Fibroblast of lung (primary cell): Measurements from ENCODE around the gene FBXL17. TPM values are rescaled to one million over a fixed set of nuclear protein-coding genes. Genes with fewer than 3 reads are reported as not detected.

Experiments used
- DNase-seq, 2 donors: peaks; one replicate each; pipeline versions ENCODE4 v3.0.0 to v3.0.0-alpha.2; 2010; ENCODE audit warnings: low read depth in 2 of 2
- H2AFZ ChIP-seq: 2 replicates; pipeline ENCODE4 v1.5.1; 2012; ENCODE audit warnings: low read length, control low read depth, inconsistent platforms
- H3K27ac ChIP-seq: 2 replicates; pipeline ENCODE4 v1.5.1; 2011; ENCODE audit warnings: low read length, control low read depth; ENCODE audit not compliant: insufficient read depth
- H3K27me3 ChIP-seq: 2 replicates; pipeline ENCODE4 v1.5.1; 2011; ENCODE audit warnings: mild to moderate bottlenecking, low read length; ENCODE audit not compliant: control insufficient read depth, insufficient read depth
- H3K36me3 ChIP-seq: 2 replicates; pipeline ENCODE4 v1.5.1; 2011; ENCODE audit warnings: low read length; ENCODE audit not compliant: control insufficient read depth, insufficient read depth
- H3K4me1 ChIP-seq: 2 replicates; pipeline ENCODE4 v1.5.1; 2011; ENCODE audit warnings: low read length; ENCODE audit not compliant: control insufficient read depth, insufficient read depth; ENCODE audit errors: extremely low read depth
- H3K4me2 ChIP-seq: 2 replicates; pipeline ENCODE4 v1.5.1; 2011; ENCODE audit warnings: low read length, control low read depth; ENCODE audit not compliant: insufficient read depth; ENCODE audit errors: extremely low read depth
- H3K4me3 ChIP-seq, 4 experiments: fragments of 200-600 bp in 1 of 4; sonication (generic) in 1 of 4; replicated peaks in 1 of 4; 2 replicates each; pipeline ENCODE4 v1.5.1; 2011 to 2016; ENCODE audit warnings: low read length in 4 of 4, low read depth in 3 of 4, mild to moderate bottlenecking in 3 of 4, control low read depth in 2 of 4, inconsistent platforms in 1 of 4, mixed read lengths in 1 of 4; ENCODE audit not compliant: insufficient read depth in 1 of 4; ENCODE audit errors: control extremely low read depth in 1 of 4
- H3K79me2 ChIP-seq: 2 replicates; pipeline ENCODE4 v1.5.1; 2012; ENCODE audit warnings: mild to moderate bottlenecking, low read length, inconsistent platforms; ENCODE audit not compliant: control insufficient read depth, insufficient read depth
- H3K9ac ChIP-seq: 2 replicates; pipeline ENCODE4 v1.5.1; 2011; ENCODE audit warnings: mild to moderate bottlenecking, low read length, control low read depth; ENCODE audit not compliant: insufficient read depth
- H3K9me3 ChIP-seq: 2 replicates; pipeline ENCODE4 v1.5.1; 2012; ENCODE audit warnings: low read depth, low read length; ENCODE audit not compliant: control insufficient read depth, insufficient read depth
- H4K20me1 ChIP-seq: 2 replicates; pipeline ENCODE4 v1.5.1; 2011; ENCODE audit warnings: low read length; ENCODE audit not compliant: control insufficient read depth, insufficient read depth; ENCODE audit errors: extremely low read depth
- EZH2 ChIP-seq: IDR thresholded peaks from 2 replicates; pipeline ENCODE4 v1.5.1; 2012; ENCODE audit warnings: low read length, control low read depth, mild to moderate bottlenecking; ENCODE audit errors: missing control alignments
- polyA plus RNA-seq, 2 donors: library from polyadenylated mRNA; depleted of rRNA in 1 of 2; stranded (reverse) in 1 of 2; unstranded in 1 of 2; fragments of >200 nt; gene quantifications; 2 replicates each; pipeline ENCODE4 v1.2.1, GENCODE V29; 2011 to 2012; ENCODE audit warnings: missing spikeins in 1 of 2
- total RNA-seq: library from RNA; depleted of rRNA; stranded (reverse); fragments of >200 nt; gene quantifications from 2 replicates; pipeline ENCODE4 v1.2.1, GENCODE V29; 2014
- TF ChIP-seq, protein P1 (sequence below), 2 donors: IDR thresholded peaks in 1 of 2; conservative IDR thresholded peaks in 1 of 2; 1 replicate in 1 of 2; 2 replicates in 1 of 2; pipeline ENCODE4 v1.5.1; 2011 to 2012; ENCODE audit warnings: low read length in 2 of 2, control low read depth in 1 of 2, inconsistent platforms in 1 of 2, low read depth in 1 of 2, mild to moderate bottlenecking in 1 of 2

Gene FBXL17
- total and polyA plus RNA-seq, 2 donors (not counting 1 experiment from before 2014, with no cell fraction given) = 7.1 to 8.3 TPM

GRCh38 chr5:108028412-108028811 lies 353.5 kb downstream of the FBXL17 start:
- H3K9ac ChIP-seq = no peak overlapping the region
- no peaks in the 10 kb centered on the region for H3K9me3 ChIP-seq
- H3K36me3 ChIP-seq = no peaks in the 10 kb centered on the region
- peak; percentile 3 to 44 for DNase-seq
- no peak overlapping the region for H3K4me2 ChIP-seq
- TF ChIP-seq, protein P1, sequence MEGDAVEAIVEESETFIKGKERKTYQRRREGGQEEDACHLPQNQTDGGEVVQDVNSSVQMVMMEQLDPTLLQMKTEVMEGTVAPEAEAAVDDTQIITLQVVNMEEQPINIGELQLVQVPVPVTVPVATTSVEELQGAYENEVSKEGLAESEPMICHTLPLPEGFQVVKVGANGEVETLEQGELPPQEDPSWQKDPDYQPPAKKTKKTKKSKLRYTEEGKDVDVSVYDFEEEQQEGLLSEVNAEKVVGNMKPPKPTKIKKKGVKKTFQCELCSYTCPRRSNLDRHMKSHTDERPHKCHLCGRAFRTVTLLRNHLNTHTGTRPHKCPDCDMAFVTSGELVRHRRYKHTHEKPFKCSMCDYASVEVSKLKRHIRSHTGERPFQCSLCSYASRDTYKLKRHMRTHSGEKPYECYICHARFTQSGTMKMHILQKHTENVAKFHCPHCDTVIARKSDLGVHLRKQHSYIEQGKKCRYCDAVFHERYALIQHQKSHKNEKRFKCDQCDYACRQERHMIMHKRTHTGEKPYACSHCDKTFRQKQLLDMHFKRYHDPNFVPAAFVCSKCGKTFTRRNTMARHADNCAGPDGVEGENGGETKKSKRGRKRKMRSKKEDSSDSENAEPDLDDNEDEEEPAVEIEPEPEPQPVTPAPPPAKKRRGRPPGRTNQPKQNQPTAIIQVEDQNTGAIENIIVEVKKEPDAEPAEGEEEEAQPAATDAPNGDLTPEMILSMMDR (conservative IDR thresholded peaks at IDR 0.05 in 1 of 2, IDR thresholded peaks at IDR 0.05 in 1 of 2; ENCODE audit: low read depth in 1 of 2, low read length in 2 of 2) = no peak
- no peak for TF ChIP-seq EZH2
- no peaks in the 10 kb centered on the region for H3K4me1 ChIP-seq
- no peak overlapping the region for H2AFZ ChIP-seq
- H3K79me2 ChIP-seq = no peaks in the 10 kb centered on the region
- no peak overlapping the region for H3K4me3 ChIP-seq
- no peaks in the 10 kb centered on the region for H3K27me3 ChIP-seq
- no peak overlapping the region for H3K27ac ChIP-seq
- no peaks in the 10 kb centered on the region for H4K20me1 ChIP-seq

DNA sequence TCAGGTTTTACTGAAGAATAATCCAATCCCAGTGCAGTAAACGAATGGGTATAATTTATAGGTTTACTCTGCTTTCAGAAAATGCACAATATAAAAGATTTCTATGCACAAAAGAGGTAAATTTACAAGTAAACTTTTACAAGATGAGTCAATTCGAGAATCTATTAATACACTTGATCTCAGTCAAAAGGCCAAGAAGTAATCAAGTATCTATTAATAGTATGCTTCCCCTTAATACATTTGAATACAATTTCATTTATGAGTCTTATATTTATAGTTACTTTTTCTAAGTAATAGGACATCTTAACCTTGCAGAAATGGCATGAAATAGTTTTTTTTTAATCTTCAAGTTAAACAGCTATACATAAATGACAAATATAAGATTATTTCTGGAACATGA lies 355.9 kb downstream of the FBXL17 start:
- TF ChIP-seq EZH2 = no peak
- TF ChIP-seq, protein P1 (conservative IDR thresholded peaks at IDR 0.05 in 1 of 2, IDR thresholded peaks at IDR 0.05 in 1 of 2; ENCODE audit: low read depth in 1 of 2, low read length in 2 of 2) = no peak
- H3K4me3 ChIP-seq = no peak overlapping the region

DNA sequence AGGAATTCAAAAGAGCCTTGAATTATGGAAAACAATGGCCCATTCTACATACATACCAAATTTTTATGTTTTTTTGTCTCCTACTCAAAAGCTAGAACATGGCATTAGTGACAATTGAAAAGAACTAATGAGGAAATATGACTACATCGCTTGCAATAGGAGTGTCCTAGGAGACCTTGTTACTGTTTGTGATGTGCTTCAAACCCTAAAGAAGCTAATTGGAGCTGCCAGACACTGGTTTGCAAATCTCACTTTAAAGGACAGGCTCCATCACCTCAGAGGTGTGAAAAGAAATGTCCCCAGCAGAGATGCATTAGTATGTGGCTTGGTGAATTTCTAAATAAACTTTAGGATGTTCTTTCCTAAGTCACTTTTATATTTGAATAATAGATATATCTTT lies 356.9 kb downstream of the FBXL17 start:
- Histone ChIP-seq H3K27me3 (no peaks in the 10 kb centered on the region), H3K9ac (no peak overlapping the region), H3K36me3 (no peaks in the 10 kb centered on the region), H3K79me2 (no peaks in the 10 kb centered on the region), H3K4me1 (no peaks in the 10 kb centered on the region), H2AFZ (no peak overlapping the region), H3K4me2 (no peak overlapping the region), H4K20me1 (no peaks in the 10 kb centered on the region), H3K4me3 (no peak overlapping the region), H3K27ac (no peak overlapping the region), H3K9me3 (no peaks in the 10 kb centered on the region)
- TF ChIP-seq, protein P1 (conservative IDR thresholded peaks at IDR 0.05 in 1 of 2, IDR thresholded peaks at IDR 0.05 in 1 of 2; ENCODE audit: low read depth in 1 of 2, low read length in 2 of 2) = no peak
- TF ChIP-seq EZH2 = no peak
- DNase-seq = no peak

More for the DNA sequence above, 355.9 kb downstream of the FBXL17 start:
- no peak for DNase-seq
- Histone ChIP-seq H3K79me2 (no peaks in the 10 kb centered on the region), H3K4me2 (no peak overlapping the region), H4K20me1 (no peaks in the 10 kb centered on the region), H3K9ac (no peak overlapping the region), H3K9me3 (no peaks in the 10 kb centered on the region), H3K27ac (no peak overlapping the region), H3K27me3 (no peaks in the 10 kb centered on the region), H3K36me3 (no peaks in the 10 kb centered on the region), H3K4me1 (no peaks in the 10 kb centered on the region), H2AFZ (no peak overlapping the region)
